Activated CD8-positive, alpha-beta memory T cell treated with anti-CD3 and anti-CD28 coated beads for 1 hour (primary cell): ENCODE results near the gene PKNOX2.

Source experiments
- DNase-seq, 2 donors: peaks; one replicate each; pipeline ENCODE4 v3.0.0-alpha.2; 2020; ENCODE audit warnings: low read depth in 1 of 2; ENCODE audit errors: extremely low read depth in 1 of 2

PKNOX2 gene

DNA sequence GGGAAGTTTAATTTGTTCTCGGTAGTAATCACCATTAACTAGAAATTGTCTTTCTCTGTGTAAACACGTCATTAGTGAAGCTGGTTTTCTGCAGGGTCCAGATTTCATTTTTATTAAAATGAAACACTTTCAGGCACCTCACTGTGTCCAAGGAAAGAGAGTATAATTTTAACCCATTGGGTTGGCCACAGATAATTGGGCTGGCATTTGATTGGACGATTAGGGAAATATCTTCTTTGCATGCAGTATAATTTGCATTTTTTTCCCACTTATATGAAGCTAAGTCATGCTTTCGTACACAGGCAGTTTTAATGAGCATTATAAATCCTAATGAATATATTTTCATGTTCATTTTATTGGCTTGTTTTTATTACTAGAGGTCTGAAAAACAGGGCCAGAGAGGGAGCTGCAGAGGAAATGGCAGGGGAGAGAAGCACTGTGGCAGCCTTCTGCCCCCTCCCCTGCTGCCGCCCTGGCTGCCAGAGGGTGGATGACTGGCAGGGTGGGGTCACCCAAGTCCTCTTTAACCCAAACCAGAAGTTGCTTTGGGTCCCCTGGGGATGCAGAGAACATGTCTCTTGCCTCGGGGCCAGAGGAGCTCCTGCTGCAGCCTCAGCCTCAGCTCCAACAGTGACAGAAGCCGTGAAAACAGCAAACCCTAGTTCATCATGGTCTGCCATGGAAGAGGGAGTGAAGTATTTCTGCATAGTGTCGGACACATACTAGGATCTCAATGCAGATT lies 93.9 kb downstream of the PKNOX2 start:
- no peak for DNase-seq

DNA sequence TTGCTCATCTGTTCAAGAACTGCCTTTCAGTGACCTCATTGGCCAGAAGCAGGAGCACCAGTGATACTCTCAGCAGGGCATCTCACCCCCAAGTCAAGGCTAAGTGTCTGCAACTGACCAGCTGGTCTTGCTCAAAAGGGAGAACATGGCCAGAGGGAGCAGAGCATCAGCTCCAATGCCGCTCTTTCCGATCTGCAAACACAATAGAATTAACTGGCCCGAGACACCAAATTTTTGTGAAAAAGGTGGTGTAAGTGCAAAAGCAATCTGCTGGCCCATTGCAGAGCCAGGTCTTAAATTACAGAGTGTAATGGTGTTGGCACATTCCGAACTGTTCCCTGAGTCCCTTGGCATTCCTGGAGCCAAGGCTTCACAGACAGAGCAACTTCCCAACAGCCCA lies 97.0 kb downstream of the PKNOX2 start:
- no peak for DNase-seq

DNA sequence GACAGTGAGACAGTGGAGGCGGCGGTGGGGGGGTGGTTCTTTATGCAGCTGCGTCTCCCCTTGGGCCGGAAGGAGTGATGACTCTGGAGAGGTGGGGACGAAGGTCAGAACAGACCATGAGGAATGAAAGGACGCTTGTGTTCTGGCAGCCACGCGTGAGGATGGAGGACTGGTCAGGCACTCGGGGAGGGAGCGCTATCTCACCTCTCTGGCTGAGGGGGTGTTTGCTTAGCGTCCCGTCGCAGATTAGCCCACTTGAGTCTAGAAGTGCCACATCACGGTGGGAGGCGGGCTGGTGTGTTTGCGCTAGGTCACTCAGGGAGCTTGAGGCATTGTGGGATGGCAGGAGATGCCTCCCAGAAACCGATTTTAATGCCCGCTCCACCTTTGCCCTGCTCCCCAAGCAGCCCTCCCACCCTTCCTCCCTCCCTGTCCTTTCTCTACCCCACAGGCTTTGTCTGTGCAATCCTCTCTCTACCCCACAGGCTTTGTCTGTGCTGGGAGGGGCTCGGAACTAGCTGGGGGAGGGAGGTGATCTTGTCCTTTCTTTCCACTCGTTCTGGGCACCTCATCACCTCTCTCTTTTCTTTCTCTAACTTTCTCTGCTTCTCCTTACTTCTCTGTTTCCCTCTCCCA lies 97.8 kb downstream of the PKNOX2 start:
- no peak for DNase-seq

GRCh38 chr11:125262830-125263218 lies 98.3 kb downstream of the PKNOX2 start:
- no peak for DNase-seq

- no peak for DNase-seq
Measured at GRCh38 chr11:125263268-125263790, 98.8 kb downstream of the PKNOX2 start.

DNA sequence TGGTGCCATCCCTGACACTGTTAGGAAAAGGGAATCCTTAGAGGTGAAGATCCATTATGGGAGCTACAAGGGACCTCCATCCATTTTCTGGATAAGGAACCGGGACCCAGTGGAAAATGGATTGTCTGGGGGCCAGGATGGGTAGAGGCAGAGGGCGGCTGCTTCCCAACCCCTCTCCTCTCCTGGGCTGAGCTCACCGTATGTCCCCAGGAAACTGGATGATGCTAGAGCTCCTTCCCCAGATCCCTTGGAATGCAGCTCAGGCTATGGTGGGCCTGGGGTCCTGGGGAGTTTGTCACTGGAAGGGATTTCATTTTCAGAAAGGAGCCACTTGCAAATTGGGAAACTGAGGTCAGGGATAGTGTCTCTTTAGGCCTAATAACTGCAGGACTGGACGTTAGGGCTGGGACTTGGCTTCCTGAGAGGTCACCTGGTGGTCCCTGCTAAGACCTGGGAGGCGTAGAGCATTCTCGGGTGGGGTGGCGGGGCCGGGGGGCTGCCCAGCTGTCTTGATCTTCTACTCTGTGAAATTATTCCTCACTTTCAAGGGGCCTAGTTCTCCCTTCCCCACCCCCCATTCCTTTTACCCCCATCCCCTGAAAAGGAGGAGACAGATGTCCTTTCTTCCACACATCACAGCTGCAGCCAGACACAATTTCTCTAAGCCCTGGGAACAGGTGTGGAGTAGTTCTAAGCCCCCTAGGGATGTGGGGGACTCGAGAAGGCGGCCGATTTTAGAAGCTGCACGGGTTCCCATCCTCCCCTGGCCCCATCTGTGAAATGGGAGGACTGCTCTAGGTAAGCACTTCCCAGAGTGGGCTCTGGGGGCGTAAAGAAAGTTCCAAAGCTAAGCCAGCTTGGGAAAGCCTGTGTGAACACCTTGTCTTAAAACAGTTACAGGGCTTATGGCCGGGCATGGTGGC lies 99.8 kb downstream of the PKNOX2 start:
- DNase-seq, result no peak

DNA sequence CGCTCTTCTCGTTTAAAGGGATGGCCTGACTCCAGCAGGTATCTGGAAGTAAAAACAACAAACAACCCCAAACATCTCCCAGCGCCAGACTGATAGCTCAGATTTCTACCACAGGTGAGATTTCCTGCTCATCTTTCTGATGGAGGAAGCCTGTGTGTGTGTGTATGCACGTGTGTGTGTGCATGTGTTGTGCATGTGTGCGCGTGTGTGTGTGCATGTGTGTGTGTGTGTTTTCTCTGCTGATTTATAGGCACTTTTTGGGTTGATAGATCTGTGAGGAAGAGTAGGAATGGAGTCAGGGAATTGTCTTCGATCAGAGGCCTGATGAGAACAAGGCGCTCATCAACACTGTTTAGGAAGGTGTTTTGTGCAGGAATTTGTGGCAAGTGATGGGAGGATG lies 103.0 kb downstream of the PKNOX2 start:
- no peak for DNase-seq

GRCh38 chr11:125268611-125269010 lies 104.1 kb downstream of the PKNOX2 start:
- no peak for DNase-seq

- DNase-seq, result no peak
Measured at GRCh38 chr11:125270106-125270505, 105.6 kb downstream of the PKNOX2 start.

DNA sequence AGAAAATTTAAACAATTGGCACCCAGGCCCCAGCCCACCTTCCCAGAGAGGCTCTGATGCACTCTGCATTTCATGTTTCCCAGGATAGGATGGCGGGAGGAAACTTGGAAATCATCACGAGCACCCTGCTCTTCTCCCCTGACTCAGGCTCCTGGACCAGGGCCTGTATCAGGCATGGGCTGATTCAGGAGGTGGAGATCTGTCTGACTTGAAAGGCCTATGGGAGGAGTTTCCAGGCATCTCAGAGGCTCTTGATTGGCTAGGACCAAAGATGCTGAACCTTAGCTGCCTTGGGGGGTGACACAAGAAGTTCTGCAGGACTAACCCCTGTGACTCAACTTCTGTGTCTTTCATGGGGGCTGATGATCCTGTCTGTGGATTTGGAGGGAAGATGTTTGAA lies 106.2 kb downstream of the PKNOX2 start:
- no peak for DNase-seq

DNA sequence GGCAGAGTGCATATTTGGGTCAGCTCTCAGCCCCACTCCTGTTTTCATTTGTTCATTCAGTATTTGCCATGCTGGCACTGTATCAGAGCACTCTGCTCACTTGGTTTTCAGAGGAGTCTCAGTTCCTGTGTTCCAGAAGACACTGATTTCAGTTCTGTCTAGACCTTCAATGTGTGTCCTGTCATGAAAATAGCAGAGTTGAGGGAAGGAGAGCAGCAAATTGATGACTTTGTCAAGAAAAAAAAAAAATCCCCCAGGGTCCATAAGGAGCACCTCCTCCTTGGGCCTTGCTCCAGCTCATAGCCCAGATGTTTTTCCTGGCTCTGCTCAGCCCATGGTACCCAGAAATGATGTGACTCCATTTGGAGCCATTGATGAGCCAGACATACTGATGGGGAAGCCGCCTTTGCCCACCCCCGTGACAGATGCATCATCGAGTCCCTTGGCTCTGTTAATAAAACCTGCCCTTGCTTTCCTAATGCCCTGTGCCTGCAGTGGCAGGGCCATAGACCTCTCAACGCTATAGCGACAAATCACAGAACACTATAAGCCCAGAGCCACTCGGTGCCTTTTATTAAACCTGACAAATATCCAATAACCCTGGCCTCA lies 107.0 kb downstream of the PKNOX2 start:
- no peak for DNase-seq

DNA sequence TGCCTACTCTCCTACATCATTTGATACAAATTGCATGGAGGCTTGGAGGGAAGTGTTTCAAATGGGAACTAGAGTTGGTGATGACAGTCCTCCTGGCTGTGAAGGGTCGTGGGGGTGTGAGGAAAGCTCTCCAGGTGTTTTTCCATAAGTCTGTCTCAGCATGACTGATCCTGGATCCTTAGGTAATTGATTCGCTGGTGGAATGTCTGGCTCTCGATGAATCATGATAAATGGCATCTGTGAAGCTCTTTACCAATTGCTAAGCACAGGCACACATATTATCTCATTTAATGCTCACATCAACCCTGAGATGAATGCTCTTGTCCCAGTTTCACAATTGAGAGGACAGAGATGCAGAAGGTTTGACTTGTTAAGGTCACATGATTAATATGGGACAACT lies 107.5 kb downstream of the PKNOX2 start:
- DNase-seq, result no peak

- no peak for DNase-seq
Measured at GRCh38 chr11:125272821-125273220, 108.3 kb downstream of the PKNOX2 start.

GRCh38 chr11:125273519-125274000 lies 109.0 kb downstream of the PKNOX2 start:
- no peak for DNase-seq

- DNase-seq, result no peak
Measured at GRCh38 chr11:125274309-125274708, 109.8 kb downstream of the PKNOX2 start.

GRCh38 chr11:125274774-125275173 lies 110.2 kb downstream of the PKNOX2 start:
- no peak for DNase-seq

GRCh38 chr11:125275905-125276618 lies 111.5 kb downstream of the PKNOX2 start:
- no peak for DNase-seq

GRCh38 chr11:125276619-125276976 lies 112.0 kb downstream of the PKNOX2 start:
- DNase-seq, result no peak

GRCh38 chr11:125279676-125280418 lies 115.3 kb downstream of the PKNOX2 start:
- no peak for DNase-seq

DNA sequence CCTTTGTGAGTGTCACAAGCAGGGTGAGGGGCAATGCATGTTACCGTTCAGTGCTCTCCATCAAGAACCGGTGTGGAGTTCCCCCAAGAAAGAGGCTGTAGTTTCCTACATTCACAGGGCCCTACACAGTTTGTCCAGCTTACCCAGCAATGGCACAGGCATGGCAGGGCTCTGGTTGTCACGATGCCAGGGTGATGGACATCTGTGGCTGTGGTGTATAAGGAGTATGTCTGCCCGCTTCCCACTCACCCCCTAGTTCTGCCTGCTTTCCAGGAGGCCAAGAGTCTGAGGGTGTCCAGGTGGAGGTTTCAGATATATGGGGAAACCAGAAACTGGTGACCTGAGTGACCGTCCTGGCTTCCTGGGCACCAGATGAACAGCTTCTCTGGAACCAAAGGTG lies 116.1 kb downstream of the PKNOX2 start:
- no peak for DNase-seq
